Activated CD4-positive, alpha-beta T cell treated with anti-CD3 and anti-CD28 coated beads for 36 hours (primary cell): ENCODE results near the gene ZBTB43. TPM values are rescaled to one million over a fixed set of nuclear protein-coding genes. Genes with fewer than 3 reads are reported as not detected.
"Not testable (repeated sequence)": the region's sequence is repeated elsewhere in the genome, so short reads cannot be mapped to it uniquely, and the experiment has no call there.

Source experiments
- ATAC-seq: fragments of 200-7000 bp; cut with Tn5 transposase; one replicate; pipeline ENCODE4 v1.10.0; 2021; ENCODE audit warnings: mild to moderate bottlenecking, moderate library complexity
- CTCF ChIA-PET: fragments of 350-600 bp; sonication (Branson Sonifier 250); formaldehyde crosslinking; loops from one replicate; lab custom pipeline; 2021; ENCODE audit warnings: antibody characterized with exemption; lab: Charles Lee
- POLR2A ChIA-PET: fragments of 350-600 bp; sonication (Branson Sonifier 250); formaldehyde crosslinking; loops from one replicate; lab custom pipeline; 2021; ENCODE audit warnings: antibody characterized with exemption, inconsistent platforms; lab: Charles Lee
- DNase-seq: peaks from one replicate; pipeline ENCODE4 v3.0.0-alpha.2; 2020
- H3K27ac Mint-ChIP-seq: one replicate; pipeline ENCODE4 v1.8.0; 2021; ENCODE audit warnings: mixed read lengths
- H3K27me3 Mint-ChIP-seq: one replicate; pipeline ENCODE4 v1.8.0; 2021; ENCODE audit warnings: mixed read lengths
- H3K36me3 Mint-ChIP-seq: one replicate; pipeline ENCODE4 v1.8.0; 2021; ENCODE audit warnings: low read depth, mixed read lengths
- H3K4me1 Mint-ChIP-seq: one replicate; pipeline ENCODE4 v1.8.0; 2021; ENCODE audit warnings: mixed read lengths
- H3K4me3 Mint-ChIP-seq: one replicate; pipeline ENCODE4 v1.8.0; 2021; ENCODE audit warnings: mild to moderate bottlenecking, moderate library complexity, mixed read lengths
- H3K9me3 Mint-ChIP-seq: one replicate; pipeline ENCODE4 v1.8.0; 2021; ENCODE audit warnings: low read depth, mixed read lengths
- intact Hi-C, 2 experiments: fragments of 100-400 bp; cut with DNase I in 1 of 2; cut with micrococcal nuclease in 1 of 2; formaldehyde crosslinking; loops; one replicate each; pipeline versions ENCODE4 v1.14.2 to v1.15.1; 2022 to 2024; cut with DNase I, micrococcal nuclease
- total RNA-seq, 2 experiments: library from RNA; stranded (reverse); gene quantifications; one replicate each; pipeline ENCODE4 v1.2.3, GENCODE V29; 2021

The ZBTB43 gene
- total RNA-seq, 2 experiments from 2014 or later, result 19.3 to 23.0 TPM

GRCh38 chr9:126806336-126806735 is 1.5 kb downstream of the ZBTB43 start:
- POLR2A ChIA-PET, result no interaction called here
- Mint-ChIP-seq H3K27ac (peak overlapping the region; percentile 100), H3K4me1 (peaks cover 36% of the 10 kb centered on the region), H3K4me3 (peak overlapping the region; percentile 96), H3K36me3 (peaks cover 14% of the 10 kb centered on the region), H3K27me3 (no peaks in the 10 kb centered on the region), H3K9me3 (no peaks in the 10 kb centered on the region)
- no peak for ATAC-seq
- CTCF ChIA-PET, result interaction anchor here (1.4 kb wide), 1 partner anchor 25 kb away, joined by 6 read pairs; no protein-coding TSS in a partner anchor
- intact Hi-C loops, result loop anchor here in 1 of 2 experiments (5.0 to 10.0 kb wide), 5 partner anchors 292 to 1944 kb away; partner anchors contain the start of genes ARPC5L, HSPA5, RPL35 and SLC2A8
- no peak for DNase-seq

GRCh38 chr9:126809068-126809467 is 4.2 kb downstream of the ZBTB43 start:
- Mint-ChIP-seq H3K4me3 (no peak overlapping the region), H3K27ac (no peak overlapping the region), H3K9me3 (peaks cover 8% of the 10 kb centered on the region), H3K36me3 (peaks cover 31% of the 10 kb centered on the region), H3K27me3 (no peaks in the 10 kb centered on the region), H3K4me1 (peaks cover 41% of the 10 kb centered on the region)
- ATAC-seq (no peak), DNase-seq (no peak)
- ChIA-PET POLR2A (no interaction called here), CTCF (interaction anchor here (1.1 kb wide), 1 partner anchor 103 kb away, joined by 3 read pairs; no protein-coding TSS in a partner anchor)
- intact Hi-C loops, result loop anchor here in 1 of 2 experiments (5.0 to 10.0 kb wide), 5 partner anchors 294 to 1947 kb away; partner anchors contain the start of genes ARPC5L, HSPA5, RPL35 and SLC2A8

- H3K4me3 Mint-ChIP-seq, H3K27me3 Mint-ChIP-seq, POLR2A ChIA-PET, CTCF ChIA-PET, ATAC-seq, DNase-seq, H3K27ac Mint-ChIP-seq, intact Hi-C loops: not testable (repeated sequence)
- H3K4me1 Mint-ChIP-seq, result peaks cover 38% of the 10 kb centered on the region
- H3K36me3 Mint-ChIP-seq, result peaks cover 38% of the 10 kb centered on the region
- peaks cover 10% of the 10 kb centered on the region for H3K9me3 Mint-ChIP-seq
These were observed 5.4 kb downstream of the ZBTB43 start for GRCh38 chr9:126810221-126810620.

GRCh38 chr9:126813072-126813471 is 8.2 kb downstream of the ZBTB43 start:
- POLR2A ChIA-PET, result no interaction called here
- no peak for ATAC-seq

GRCh38 chr9:126814091-126814490 is 9.3 kb downstream of the ZBTB43 start:
- no peak for ATAC-seq
- intact Hi-C loops, result no loop called here

More at GRCh38 chr9:126813072-126813471, 8.2 kb downstream of the ZBTB43 start:
- Mint-ChIP-seq H3K9me3 (peaks cover 19% of the 10 kb centered on the region), H3K4me3 (no peak overlapping the region), H3K36me3 (peaks cover 51% of the 10 kb centered on the region), H3K27ac (no peak overlapping the region), H3K4me1 (peaks cover 15% of the 10 kb centered on the region), H3K27me3 (no peaks in the 10 kb centered on the region)
- intact Hi-C loops, result no loop called here
- DNase-seq, result no peak
- CTCF ChIA-PET, result no interaction called here

GRCh38 chr9:126817615-126818014 is 12.8 kb downstream of the ZBTB43 start:
- intact Hi-C loops, ATAC-seq, POLR2A ChIA-PET, DNase-seq, H3K27ac Mint-ChIP-seq, H3K27me3 Mint-ChIP-seq, H3K4me3 Mint-ChIP-seq, CTCF ChIA-PET: not testable (repeated sequence)
- Mint-ChIP-seq H3K9me3 (peaks cover 31% of the 10 kb centered on the region), H3K4me1 (peaks cover 32% of the 10 kb centered on the region), H3K36me3 (peaks cover 71% of the 10 kb centered on the region)

More at GRCh38 chr9:126814091-126814490, 9.3 kb downstream of the ZBTB43 start:
- H3K4me3 Mint-ChIP-seq, result no peak overlapping the region
- ChIA-PET CTCF (no interaction called here), POLR2A (no interaction called here)
- H3K36me3 Mint-ChIP-seq, result peaks cover 61% of the 10 kb centered on the region
- H3K9me3 Mint-ChIP-seq, result peaks cover 23% of the 10 kb centered on the region
- H3K4me1 Mint-ChIP-seq, result peaks cover 18% of the 10 kb centered on the region
- DNase-seq, result no peak
- no peak overlapping the region for H3K27ac Mint-ChIP-seq
- H3K27me3 Mint-ChIP-seq, result no peaks in the 10 kb centered on the region

GRCh38 chr9:126818482-126818881 is 13.6 kb downstream of the ZBTB43 start:
- no peaks in the 10 kb centered on the region for H3K27me3 Mint-ChIP-seq
- peaks cover 67% of the 10 kb centered on the region for H3K36me3 Mint-ChIP-seq
- DNase-seq (no peak), ATAC-seq (no peak)
- H3K9me3 Mint-ChIP-seq, result peaks cover 28% of the 10 kb centered on the region
- peaks cover 29% of the 10 kb centered on the region for H3K4me1 Mint-ChIP-seq
- no peak overlapping the region for H3K4me3 Mint-ChIP-seq
- POLR2A ChIA-PET, result no interaction called here
- no peak overlapping the region for H3K27ac Mint-ChIP-seq
- CTCF ChIA-PET, result interaction anchor here (0.6 kb wide), 1 partner anchor 419 kb away, joined by 3 read pairs; no protein-coding TSS in a partner anchor
- intact Hi-C loops, result no loop called here

- H3K27ac Mint-ChIP-seq, result peak overlapping the region; percentile 86
- H3K27me3 Mint-ChIP-seq, result no peaks in the 10 kb centered on the region
- ATAC-seq (peak; percentile 96), DNase-seq (no peak)
- H3K4me1 Mint-ChIP-seq, result peaks cover 29% of the 10 kb centered on the region
- CTCF ChIA-PET, result interaction anchor here (1.0 to 1.2 kb wide), 3 partner anchors 12 to 40 kb away, joined by 3 to 6 read pairs (median 4); partner anchors contain the start of genes ZBTB34 and ZBTB43
- POLR2A ChIA-PET, result interaction anchor here (0.7 kb wide), 1 partner anchor 1578 kb away, joined by 3 read pairs; the partner anchor contains the start of gene HSPA5
- no peak overlapping the region for H3K4me3 Mint-ChIP-seq
- H3K36me3 Mint-ChIP-seq, result peaks cover 68% of the 10 kb centered on the region
- intact Hi-C loops, result loop anchor here in 1 of 2 experiments (1.0 kb wide), 1 partner anchor 14 kb away; the partner anchor contains the start of gene ZBTB43
- H3K9me3 Mint-ChIP-seq, result peaks cover 24% of the 10 kb centered on the region
These were observed 14.6 kb downstream of the ZBTB43 start for GRCh38 chr9:126819482-126819881.

GRCh38 chr9:126822278-126822677 is 17.4 kb downstream of the ZBTB43 start:
- POLR2A ChIA-PET, result no interaction called here
- Mint-ChIP-seq H3K27ac (no peak overlapping the region), H3K4me1 (peaks cover 26% of the 10 kb centered on the region), H3K36me3 (peaks cover 59% of the 10 kb centered on the region), H3K9me3 (peaks cover 12% of the 10 kb centered on the region), H3K4me3 (no peak overlapping the region), H3K27me3 (no peaks in the 10 kb centered on the region)
- CTCF ChIA-PET, result interaction anchor here (1.5 kb wide), 1 partner anchor 11 kb away, joined by 3 read pairs; no protein-coding TSS in a partner anchor
- DNase-seq, result no peak
- intact Hi-C loops, result no loop called here
- ATAC-seq, result no peak

- Mint-ChIP-seq H3K4me1 (peaks cover 26% of the 10 kb centered on the region), H3K36me3 (peaks cover 54% of the 10 kb centered on the region), H3K9me3 (peaks cover 12% of the 10 kb centered on the region), H3K27ac (no peak overlapping the region), H3K27me3 (no peaks in the 10 kb centered on the region), H3K4me3 (no peak overlapping the region)
- ChIA-PET CTCF (no interaction called here), POLR2A (no interaction called here)
- intact Hi-C loops, result no loop called here
- DNase-seq, result no peak
- no peak for ATAC-seq
These were observed 18.0 kb downstream of the ZBTB43 start for GRCh38 chr9:126822873-126823272.

- H3K9me3 Mint-ChIP-seq, POLR2A ChIA-PET, H3K4me3 Mint-ChIP-seq, H3K27ac Mint-ChIP-seq, DNase-seq, CTCF ChIA-PET, ATAC-seq, intact Hi-C loops, H3K27me3 Mint-ChIP-seq: not testable (repeated sequence)
- H3K36me3 Mint-ChIP-seq, result peaks cover 43% of the 10 kb centered on the region
- H3K4me1 Mint-ChIP-seq, result peaks cover 19% of the 10 kb centered on the region
These were observed 19.2 kb downstream of the ZBTB43 start for GRCh38 chr9:126824052-126824451.

GRCh38 chr9:126827227-126827626 is 22.4 kb downstream of the ZBTB43 start:
- peaks cover 7% of the 10 kb centered on the region for H3K4me1 Mint-ChIP-seq
- ChIA-PET CTCF (no interaction called here), POLR2A (no interaction called here)

More at GRCh38 chr9:126827227-126827626, 22.4 kb downstream of the ZBTB43 start:
- DNase-seq, result no peak
- no peak for ATAC-seq
- intact Hi-C loops, result no loop called here
- H3K4me3 Mint-ChIP-seq, result no peak overlapping the region
- H3K9me3 Mint-ChIP-seq, result no peaks in the 10 kb centered on the region
- peaks cover 28% of the 10 kb centered on the region for H3K36me3 Mint-ChIP-seq
- no peaks in the 10 kb centered on the region for H3K27me3 Mint-ChIP-seq
- H3K27ac Mint-ChIP-seq, result no peak overlapping the region
